NCI-H2029 treated with DMSO at 0.1 percent for 48 hours (cell line): ENCODE results near the gene RECQL5.

Source experiments
- DNase-seq: peaks from one replicate; lab custom pipeline; 2025; lab: John Stamatoyannopoulos, UW

RECQL5 gene

DNA sequence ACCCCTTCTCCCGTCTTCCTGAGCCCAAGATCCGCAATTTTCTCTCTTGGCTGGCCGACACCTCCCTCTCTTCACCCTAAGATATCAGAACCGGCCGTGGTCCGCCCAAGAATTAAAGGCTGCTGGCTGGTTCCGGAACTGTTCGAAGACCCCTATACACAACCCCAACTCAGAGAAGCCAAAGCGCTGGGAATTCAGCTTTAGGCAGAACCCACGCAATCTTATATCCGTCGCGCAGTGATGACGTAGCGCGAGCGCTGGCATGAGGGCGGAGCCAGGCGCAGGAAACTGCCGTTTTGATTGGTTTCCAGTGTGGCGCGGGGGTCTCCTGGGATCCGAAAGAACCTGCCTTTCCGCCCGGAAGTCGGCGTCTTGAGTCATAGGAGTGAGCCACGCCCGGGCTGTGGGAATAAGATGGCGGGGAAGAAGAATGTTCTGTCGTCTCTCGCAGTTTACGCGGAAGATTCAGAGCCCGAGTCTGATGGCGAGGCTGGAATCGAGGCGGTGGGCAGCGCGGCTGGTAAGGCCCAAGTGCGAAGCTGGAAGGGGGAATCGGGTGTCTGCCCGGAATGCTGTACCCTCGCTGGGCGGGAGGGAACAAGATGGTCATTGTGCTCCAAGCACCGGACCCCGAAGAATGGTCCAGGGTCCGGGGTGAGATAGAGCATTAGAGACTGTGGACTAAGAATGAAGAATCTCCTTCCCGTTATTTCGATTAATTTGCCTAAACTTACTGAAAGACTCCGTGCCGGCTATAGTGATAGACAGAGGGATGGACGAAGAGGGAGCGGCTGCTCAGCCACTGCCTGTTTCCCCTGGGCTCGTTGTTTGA, at the start of gene RECQL5, which contains the start of gene SAP30BP:
Gene RECQL5, minus strand, starts transcription at position 196 of the 832 bp plus-strand sequence. CDS start 597 bp downstream, outside the sequence.
Gene SAP30BP, plus strand, starts transcription at position 380 of the 832 bp plus-strand sequence. Its CDS starts 35 bp downstream, at position 415.
- peak; percentile 82 for DNase-seq

GRCh38 chr17:75712446-75712845, 45.5 kb upstream of the RECQL5 start:
- no peak for DNase-seq

DNA sequence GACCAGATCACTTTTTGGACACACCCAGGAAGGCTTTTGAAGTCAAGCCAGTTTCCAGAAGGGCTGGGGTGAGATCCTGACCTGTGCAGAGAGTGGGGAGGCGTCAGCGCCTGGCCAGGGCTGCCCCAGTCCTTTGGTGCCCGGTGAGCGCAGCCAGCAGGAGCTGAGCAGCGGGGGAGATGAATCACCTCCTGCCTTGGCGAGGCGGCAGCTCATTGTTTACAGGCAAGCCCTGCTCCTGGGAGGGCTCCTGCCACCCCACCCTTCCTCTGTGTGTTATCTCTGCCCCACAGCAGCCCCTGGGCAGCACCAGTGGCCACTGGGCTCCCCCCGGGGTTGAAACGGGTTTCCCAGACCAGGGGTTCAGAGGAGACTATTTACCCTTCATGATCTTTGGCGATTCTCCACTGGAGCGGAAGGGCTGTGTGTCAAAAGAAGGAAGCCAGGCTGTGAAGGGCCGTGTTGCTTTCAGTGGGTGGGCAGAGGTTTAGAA, 40.2 kb upstream of the RECQL5 start:
- DNase-seq = no peak

GRCh38 chr17:75706042-75706728, 39.2 kb upstream of the RECQL5 start:
- no peak for DNase-seq

DNA sequence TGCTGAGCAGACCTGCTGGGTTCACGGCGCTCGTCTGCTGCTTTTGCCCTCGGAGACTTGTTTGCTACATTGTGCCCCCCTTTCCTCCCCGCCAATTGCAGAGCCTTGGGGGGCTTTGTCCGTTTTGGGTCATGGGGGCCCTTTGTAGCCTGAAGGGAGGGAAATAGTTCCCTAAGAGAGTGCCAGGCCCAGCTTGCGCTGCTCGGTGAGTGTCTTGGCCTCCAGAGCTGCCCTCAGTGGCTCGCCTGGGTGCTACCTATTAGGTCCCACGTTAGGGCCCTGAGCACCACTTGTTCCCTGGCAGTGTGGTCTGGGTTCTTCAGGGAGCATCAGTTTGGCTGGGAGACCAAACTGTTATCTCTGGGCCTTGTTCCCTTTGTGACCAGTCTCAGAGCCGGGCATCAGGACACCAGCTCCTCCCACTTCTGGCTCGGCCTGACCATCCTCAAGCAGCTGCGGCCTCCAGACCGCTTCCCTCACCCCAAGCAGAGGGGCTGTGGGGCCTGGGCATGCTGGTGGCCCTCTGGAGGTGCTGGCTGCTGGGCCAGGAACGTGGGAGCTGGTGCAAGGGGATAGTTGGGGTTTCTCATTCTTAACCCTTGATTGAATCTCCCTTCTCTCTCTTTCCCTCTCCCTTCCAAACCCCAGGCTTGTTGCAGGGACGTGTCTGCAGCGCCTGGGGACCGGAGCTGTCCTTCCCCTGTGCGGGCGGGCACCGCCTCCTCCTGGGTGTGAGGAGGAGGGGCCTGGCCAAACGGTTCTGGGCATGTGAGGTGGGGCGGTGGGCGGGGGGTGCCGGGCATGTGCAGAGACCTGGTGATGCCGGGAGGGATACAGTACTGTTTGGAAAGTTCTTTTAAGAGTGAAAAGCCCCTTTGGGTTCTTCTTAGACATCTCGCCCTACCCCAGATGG, 38.3 kb upstream of the RECQL5 start:
- no peak for DNase-seq

- no peak for DNase-seq
These were observed 36.6 kb upstream of the RECQL5 start for GRCh38 chr17:75703591-75703990.

DNA sequence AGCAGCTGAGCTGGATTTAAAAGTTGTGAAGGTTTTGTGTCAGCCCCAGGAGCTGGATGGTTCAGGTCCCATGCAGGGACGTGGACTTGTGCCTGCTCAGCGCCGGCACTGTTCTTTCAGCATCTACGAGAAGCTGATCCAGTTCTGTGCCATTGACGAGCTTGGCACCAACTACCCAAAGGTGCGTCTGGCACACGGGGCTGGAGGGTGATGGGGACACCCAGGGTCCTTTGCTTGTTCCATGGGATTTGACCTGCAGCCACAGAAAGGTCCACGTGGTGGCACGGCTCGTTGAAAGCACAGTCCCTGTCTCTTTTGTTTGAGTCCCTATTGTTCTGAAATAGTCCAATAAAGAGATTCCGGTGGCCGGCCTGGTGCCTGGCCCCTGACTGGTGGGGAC, 36.2 kb upstream of the RECQL5 start:
- no peak for DNase-seq

DNA sequence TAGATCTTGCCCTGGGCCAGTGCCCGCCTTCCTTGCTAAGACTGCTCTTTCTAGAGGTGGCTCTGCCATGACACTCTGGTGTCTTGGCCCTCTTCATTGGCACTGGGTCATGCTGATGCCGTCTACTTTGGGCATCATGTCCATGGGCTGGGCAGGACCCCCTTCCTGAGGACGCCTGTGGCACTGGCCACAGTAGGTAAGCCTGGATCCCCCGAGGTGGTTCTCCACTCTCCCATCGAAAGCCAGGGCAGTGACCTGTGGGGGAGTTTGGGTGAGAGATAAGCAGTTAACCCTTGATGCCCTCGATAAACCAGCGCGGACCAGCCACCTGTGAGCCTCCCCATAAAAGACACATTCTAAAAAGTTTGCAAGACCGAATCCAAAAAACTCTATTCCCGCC, 34.3 kb upstream of the RECQL5 start:
- DNase-seq = no peak

DNA sequence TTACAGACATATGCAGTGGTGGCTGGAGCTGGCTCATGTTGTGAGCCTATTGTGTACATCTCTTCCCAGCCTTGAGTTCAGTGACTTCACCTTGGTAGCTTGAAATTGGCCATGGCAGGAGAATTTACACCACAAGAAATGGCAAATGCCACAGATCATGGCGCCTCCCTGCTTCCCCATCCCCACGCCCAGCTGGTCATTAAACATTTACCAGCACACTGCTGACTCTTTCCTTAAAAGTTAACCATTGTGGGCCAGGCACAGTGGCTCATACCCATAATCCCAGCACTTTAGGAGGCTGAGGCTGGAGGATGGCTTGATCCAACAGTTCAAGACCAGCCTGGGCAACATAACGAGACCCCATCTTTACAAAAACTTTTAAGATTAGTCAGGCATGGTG, 31.7 kb upstream of the RECQL5 start:
- DNase-seq = no peak

GRCh38 chr17:75697651-75698291, 30.8 kb upstream of the RECQL5 start:
- DNase-seq = no peak

DNA sequence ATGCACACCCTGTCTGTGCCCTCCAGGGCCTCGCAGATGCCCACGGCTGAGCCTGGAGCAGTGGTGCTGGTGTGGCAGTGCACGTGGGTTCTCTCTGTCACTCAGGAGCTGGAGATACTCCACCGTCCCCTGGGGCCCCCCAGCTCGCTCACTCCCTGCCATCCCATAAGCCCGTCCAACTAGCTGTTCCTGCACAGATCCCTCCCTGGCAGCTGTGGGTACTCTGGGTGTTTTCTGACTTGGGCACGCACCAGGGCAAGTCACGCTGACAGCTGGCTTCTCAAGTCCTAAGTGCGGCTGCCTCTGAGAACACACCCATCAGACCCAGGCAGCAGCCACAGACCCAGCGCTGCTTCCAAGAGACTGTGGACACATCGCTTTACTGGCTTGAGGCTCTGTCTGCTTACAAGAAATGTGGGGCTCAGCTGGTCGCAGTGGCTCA, 28.9 kb upstream of the RECQL5 start:
- DNase-seq = no peak

GRCh38 chr17:75695141-75695829, 28.3 kb upstream of the RECQL5 start:
- DNase-seq = no peak

- DNase-seq = no peak
These were observed 27.6 kb upstream of the RECQL5 start for GRCh38 chr17:75694536-75694935.

GRCh38 chr17:75693500-75694481, 26.8 kb upstream of the RECQL5 start:
- peak; percentile 69 for DNase-seq

GRCh38 chr17:75692976-75693375, 26.0 kb upstream of the RECQL5 start:
- no peak for DNase-seq

- DNase-seq = no peak
These were observed 25.1 kb upstream of the RECQL5 start for GRCh38 chr17:75691801-75692626.

GRCh38 chr17:75691371-75691791, 24.4 kb upstream of the RECQL5 start:
- DNase-seq = no peak

GRCh38 chr17:75689441-75689873, 22.5 kb upstream of the RECQL5 start:
- DNase-seq = no peak
